T-helper 22 cell (primary cell): ENCODE results near the gene SOWAHA.

ENCODE experiments used
- DNase-seq: peaks from one replicate; pipeline ENCODE4 v3.0.0-alpha.2; 2020; ENCODE audit warnings: low read depth

Gene SOWAHA

GRCh38 chr5:132807163-132807838 is 5.8 kb upstream of the SOWAHA start:
- no peak for DNase-seq

- no peak for DNase-seq
Measured at GRCh38 chr5:132808448-132808847, 4.7 kb upstream of the SOWAHA start.

- DNase-seq: no peak
Measured at GRCh38 chr5:132808866-132809265, 4.2 kb upstream of the SOWAHA start.

- no peak for DNase-seq
Measured at GRCh38 chr5:132810605-132811004, 2.5 kb upstream of the SOWAHA start.

- no peak for DNase-seq
Measured at GRCh38 chr5:132812123-132812765, 858 bp upstream of the SOWAHA start.

GRCh38 chr5:132813599-132814502 is 749 bp downstream of the SOWAHA start:
- DNase-seq: no peak

- DNase-seq: no peak
Measured at GRCh38 chr5:132814503-132815294, 1.6 kb downstream of the SOWAHA start.

GRCh38 chr5:132815454-132815853 is 2.4 kb downstream of the SOWAHA start:
- DNase-seq: no peak

GRCh38 chr5:132816083-132816482 is 3.0 kb downstream of the SOWAHA start:
- DNase-seq: no peak

GRCh38 chr5:132816554-132816953 is 3.5 kb downstream of the SOWAHA start:
- DNase-seq: no peak

GRCh38 chr5:132817011-132817410 is 3.9 kb downstream of the SOWAHA start:
- no peak for DNase-seq

- no peak for DNase-seq
Measured at GRCh38 chr5:132819468-132819867, 6.4 kb downstream of the SOWAHA start.

GRCh38 chr5:132820162-132820754 is 7.2 kb downstream of the SOWAHA start:
- peak; percentile 60 for DNase-seq

- DNase-seq: no peak
Measured at GRCh38 chr5:132821350-132821749, 8.2 kb downstream of the SOWAHA start.

GRCh38 chr5:132821791-132822190 is 8.7 kb downstream of the SOWAHA start:
- DNase-seq: no peak

GRCh38 chr5:132822650-132823480 is 9.8 kb downstream of the SOWAHA start:
- no peak for DNase-seq

GRCh38 chr5:132823481-132824050 is 10.5 kb downstream of the SOWAHA start:
- no peak for DNase-seq

- DNase-seq: no peak
Measured at GRCh38 chr5:132824426-132824825, 11.3 kb downstream of the SOWAHA start.

GRCh38 chr5:132825033-132825833 is 12.1 kb downstream of the SOWAHA start:
- DNase-seq: no peak
